GM10248 (cell line): Measurements from ENCODE around the gene FOCAD.

Experiments used
- CTCF ChIA-PET: fragments of 300-600 bp; sonication (Branson Sonifier 250); formaldehyde crosslinking; extraction: SDS; loops from one replicate; lab custom pipeline; 2021; ENCODE audit warnings: antibody characterized with exemption; lab: Yijun Ruan, JAX
- POLR2A ChIA-PET: fragments of 350-650 bp; sonication (Branson Sonifier 250); formaldehyde crosslinking; extraction: SDS; loops from one replicate; lab custom pipeline; 2020; ENCODE audit warnings: antibody characterized with exemption; lab: Yijun Ruan, JAX
- DNase-seq: peaks from one replicate; pipeline ENCODE4 v3.0.0; 2012; ENCODE audit errors: extremely low spot score
- TF ChIP-seq, protein P1 (sequence below): IDR thresholded peaks from 2 replicates; pipeline ENCODE4 v1.5.1; 2012; ENCODE audit warnings: mild to moderate bottlenecking, low read depth; ENCODE audit errors: extremely low read depth, missing control alignments, control extremely low read depth

Gene FOCAD

DNA sequence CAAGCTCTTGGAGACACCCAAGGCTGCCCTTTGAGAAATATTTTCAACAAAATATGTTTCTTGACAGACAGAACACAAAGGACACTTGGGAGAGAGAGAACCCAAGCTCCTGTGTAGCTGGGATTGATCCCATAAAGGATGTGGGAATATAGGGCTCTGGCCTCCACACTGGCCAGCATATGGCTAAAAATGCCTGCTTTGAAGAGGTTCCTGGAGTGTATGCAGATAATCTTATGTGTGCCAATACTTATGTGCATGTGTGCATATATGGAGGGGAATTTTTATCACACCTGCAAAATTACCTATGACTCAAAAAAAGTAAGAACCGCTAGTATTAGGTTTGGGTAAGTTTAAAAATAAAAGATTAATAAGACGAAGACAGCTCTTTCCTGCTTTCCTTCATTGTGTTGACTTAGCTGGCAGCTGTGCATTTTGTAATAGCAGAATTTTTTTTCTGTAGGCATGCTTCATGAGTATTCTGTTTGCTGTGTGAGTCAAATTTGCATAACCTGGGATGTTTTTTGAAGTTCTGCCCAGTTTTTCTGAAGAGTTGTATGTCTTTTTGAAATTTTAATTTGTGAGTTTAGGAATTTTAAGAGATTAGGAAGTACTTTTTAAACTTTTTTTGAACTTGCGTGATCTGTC is 304.7 kb downstream of the FOCAD start:
- TF ChIP-seq, protein P1, sequence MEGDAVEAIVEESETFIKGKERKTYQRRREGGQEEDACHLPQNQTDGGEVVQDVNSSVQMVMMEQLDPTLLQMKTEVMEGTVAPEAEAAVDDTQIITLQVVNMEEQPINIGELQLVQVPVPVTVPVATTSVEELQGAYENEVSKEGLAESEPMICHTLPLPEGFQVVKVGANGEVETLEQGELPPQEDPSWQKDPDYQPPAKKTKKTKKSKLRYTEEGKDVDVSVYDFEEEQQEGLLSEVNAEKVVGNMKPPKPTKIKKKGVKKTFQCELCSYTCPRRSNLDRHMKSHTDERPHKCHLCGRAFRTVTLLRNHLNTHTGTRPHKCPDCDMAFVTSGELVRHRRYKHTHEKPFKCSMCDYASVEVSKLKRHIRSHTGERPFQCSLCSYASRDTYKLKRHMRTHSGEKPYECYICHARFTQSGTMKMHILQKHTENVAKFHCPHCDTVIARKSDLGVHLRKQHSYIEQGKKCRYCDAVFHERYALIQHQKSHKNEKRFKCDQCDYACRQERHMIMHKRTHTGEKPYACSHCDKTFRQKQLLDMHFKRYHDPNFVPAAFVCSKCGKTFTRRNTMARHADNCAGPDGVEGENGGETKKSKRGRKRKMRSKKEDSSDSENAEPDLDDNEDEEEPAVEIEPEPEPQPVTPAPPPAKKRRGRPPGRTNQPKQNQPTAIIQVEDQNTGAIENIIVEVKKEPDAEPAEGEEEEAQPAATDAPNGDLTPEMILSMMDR, result no peak
- DNase-seq, result no peak
- CTCF ChIA-PET, result interaction anchor here (1.3 kb wide), 1 partner anchor 8 kb away, joined by 3 read pairs; no protein-coding TSS in a partner anchor
- POLR2A ChIA-PET, result no interaction called here

DNA sequence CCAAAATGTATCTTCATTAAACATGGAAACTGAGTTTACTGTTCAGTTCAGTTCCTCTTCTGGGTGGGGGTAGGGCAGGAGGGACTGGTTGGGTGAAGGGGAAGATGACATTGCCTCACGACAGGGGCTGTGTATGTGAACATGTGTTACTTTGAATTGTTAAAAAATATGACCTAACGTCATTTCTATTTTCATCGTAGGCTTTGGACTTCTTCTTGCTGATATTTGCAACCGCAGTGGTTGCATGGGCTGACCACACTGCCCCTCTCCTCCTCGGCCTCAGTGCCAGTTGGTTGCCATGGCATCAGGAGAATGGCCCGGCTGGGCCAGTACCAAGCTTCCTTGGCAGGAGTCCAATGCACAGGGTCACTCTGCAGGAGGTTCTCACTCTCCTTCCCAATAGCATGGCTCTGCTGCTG is 305.9 kb downstream of the FOCAD start:
- ChIA-PET POLR2A (no interaction called here), CTCF (interaction anchor here (1.1 to 1.5 kb wide), 2 partner anchors 20 to 22 kb away, joined by 3 to 4 read pairs; no protein-coding TSS in a partner anchor)
- TF ChIP-seq, protein P1, result no peak
- no peak for DNase-seq

DNA sequence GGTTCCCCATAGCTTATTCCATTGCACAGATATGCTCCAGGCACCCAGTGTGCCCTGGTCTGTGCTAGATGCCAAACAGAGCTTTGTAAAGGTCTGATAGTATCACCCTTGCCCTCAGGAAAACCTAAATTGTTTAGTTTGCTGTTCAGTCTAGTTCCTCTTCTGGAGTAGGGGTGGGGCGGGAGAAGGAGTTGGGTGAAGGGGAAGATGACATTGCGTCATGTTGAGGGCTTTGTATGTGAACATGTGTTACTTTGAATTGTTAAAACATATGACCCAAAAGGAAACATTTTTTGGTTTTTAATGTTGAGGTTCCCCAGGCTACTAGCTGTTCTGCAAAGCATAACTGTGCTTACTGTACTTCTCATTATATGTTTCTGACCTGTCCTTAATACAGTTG is 306.8 kb downstream of the FOCAD start:
- CTCF ChIA-PET, result interaction anchor here (0.9 to 1.5 kb wide), 3 partner anchors 10 to 27 kb away, joined by 3 to 4 read pairs (median 4); no protein-coding TSS in a partner anchor
- POLR2A ChIA-PET, result interaction anchor here (0.7 kb wide), 1 partner anchor 636 kb away, joined by 5 read pairs; no protein-coding TSS in a partner anchor
- TF ChIP-seq, protein P1, result no peak
- no peak for DNase-seq

DNA sequence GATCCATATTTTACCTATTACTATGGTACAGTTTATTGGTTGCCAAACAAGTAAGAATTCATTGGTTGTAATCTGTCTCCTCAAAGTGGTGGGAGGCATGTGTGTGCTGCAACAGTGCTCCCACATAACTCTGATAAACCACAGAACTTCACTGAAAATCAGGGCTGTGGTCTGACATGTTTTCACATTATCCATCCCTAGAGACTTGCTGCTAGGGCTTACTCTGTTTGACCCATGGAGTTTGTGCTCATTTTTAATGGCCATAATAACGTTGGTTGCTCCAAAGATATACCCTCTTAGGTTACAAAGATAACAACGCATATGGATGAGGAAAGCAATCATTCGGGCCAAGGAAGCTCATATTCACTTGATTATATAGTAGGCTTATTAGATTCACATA is 310.4 kb downstream of the FOCAD start:
- ChIA-PET POLR2A (no interaction called here), CTCF (interaction anchor here (1.2 to 1.7 kb wide), 2 partner anchors 11 to 14 kb away, joined by 3 to 4 read pairs; no protein-coding TSS in a partner anchor)
- DNase-seq, result no peak
- TF ChIP-seq, protein P1, result no peak

DNA sequence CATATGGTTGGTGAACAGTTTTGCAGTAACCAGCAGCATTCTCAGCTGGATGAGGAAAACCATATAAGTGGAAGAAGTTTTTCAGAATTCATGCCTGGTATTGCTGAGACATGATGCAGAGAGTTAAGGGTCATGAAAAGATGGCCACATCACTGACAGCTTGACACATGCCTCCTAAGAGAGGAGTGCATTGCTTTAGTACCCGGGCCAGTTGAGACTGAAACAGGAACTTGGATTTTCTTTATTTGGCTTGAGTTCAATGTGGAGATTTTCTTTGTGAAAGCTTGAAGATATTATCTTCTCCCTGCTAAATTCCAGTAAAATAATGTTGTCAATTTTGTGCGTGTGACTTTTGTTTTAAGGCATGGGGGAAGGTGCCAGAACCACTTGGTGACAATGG is 311.6 kb downstream of the FOCAD start:
- DNase-seq, result no peak
- ChIA-PET POLR2A (no interaction called here), CTCF (interaction anchor here (1.2 kb wide), 2 partner anchors 14 to 368 kb away, joined by 3 read pairs; no protein-coding TSS in a partner anchor)
- TF ChIP-seq, protein P1, result no peak

DNA sequence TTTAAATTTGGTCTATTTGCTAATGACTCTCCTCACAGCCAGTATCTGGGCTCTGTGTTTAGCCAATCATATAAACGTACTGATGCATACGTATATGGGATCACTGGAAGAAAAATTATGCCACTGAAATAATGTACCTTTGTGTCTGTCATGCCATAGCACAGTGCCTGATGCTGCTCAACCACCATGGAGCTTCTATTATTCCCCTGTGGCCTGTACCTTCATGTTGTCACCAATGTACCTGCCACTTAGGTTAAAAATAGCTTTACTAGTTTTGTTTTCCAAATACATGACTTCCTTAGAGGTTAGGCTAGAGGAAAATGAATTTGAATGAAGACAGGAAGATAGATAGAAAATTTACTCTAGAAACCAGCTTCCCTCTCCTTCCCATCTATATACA is 312.8 kb downstream of the FOCAD start:
- TF ChIP-seq, protein P1, result no peak
- POLR2A ChIA-PET, result no interaction called here
- CTCF ChIA-PET, result interaction anchor here (0.9 to 1.4 kb wide), 5 partner anchors 8 to 43 kb away, joined by 3 to 5 read pairs (median 3); no protein-coding TSS in a partner anchor
- DNase-seq, result no peak
